ENCODE data around the gene TBC1D4. TPM values are rescaled to one million over a fixed set of nuclear protein-coding genes. Genes with fewer than 3 reads are reported as not detected.

Gene TBC1D4
- total RNA-seq, 1 donor from 2014 or later: 47.1 TPM

DNA sequence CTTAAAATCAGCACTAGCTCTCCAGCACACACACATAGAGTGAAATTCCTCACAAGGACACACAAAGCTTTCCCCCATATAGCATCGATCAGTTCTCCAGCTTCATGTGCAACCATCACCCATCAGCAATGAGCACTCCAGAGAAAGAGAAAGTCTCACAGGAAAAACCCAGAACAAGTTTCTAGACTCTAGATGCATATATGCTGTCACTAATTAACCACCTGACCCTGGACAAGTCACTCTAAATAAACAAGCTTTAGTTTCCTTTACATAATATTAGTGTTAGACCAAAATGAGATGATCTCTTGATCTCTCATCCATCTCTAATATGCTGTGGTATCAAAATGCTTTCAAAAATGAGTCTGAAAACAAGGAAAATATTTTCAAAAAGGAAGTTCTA lies 81.2 kb downstream of the TBC1D4 start:
- no peak overlapping the region for H3K4me3 Mint-ChIP-seq
- no peaks in the 10 kb centered on the region for H3K27me3 Mint-ChIP-seq
- peaks cover 11% of the 10 kb centered on the region for H3K36me3 Mint-ChIP-seq
- DNase-seq (ENCODE audit: extremely low spot score, unreplicated experiment): no peak
- peaks cover 22% of the 10 kb centered on the region for H3K9me3 Mint-ChIP-seq
- H3K27ac Mint-ChIP-seq: no peak overlapping the region
- TF ChIP-seq, protein P1, sequence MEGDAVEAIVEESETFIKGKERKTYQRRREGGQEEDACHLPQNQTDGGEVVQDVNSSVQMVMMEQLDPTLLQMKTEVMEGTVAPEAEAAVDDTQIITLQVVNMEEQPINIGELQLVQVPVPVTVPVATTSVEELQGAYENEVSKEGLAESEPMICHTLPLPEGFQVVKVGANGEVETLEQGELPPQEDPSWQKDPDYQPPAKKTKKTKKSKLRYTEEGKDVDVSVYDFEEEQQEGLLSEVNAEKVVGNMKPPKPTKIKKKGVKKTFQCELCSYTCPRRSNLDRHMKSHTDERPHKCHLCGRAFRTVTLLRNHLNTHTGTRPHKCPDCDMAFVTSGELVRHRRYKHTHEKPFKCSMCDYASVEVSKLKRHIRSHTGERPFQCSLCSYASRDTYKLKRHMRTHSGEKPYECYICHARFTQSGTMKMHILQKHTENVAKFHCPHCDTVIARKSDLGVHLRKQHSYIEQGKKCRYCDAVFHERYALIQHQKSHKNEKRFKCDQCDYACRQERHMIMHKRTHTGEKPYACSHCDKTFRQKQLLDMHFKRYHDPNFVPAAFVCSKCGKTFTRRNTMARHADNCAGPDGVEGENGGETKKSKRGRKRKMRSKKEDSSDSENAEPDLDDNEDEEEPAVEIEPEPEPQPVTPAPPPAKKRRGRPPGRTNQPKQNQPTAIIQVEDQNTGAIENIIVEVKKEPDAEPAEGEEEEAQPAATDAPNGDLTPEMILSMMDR (conservative IDR thresholded peaks at IDR 0.05): no peak
- H3K4me1 Mint-ChIP-seq (ENCODE audit: unreplicated experiment): peaks cover 31% of the 10 kb centered on the region

DNA sequence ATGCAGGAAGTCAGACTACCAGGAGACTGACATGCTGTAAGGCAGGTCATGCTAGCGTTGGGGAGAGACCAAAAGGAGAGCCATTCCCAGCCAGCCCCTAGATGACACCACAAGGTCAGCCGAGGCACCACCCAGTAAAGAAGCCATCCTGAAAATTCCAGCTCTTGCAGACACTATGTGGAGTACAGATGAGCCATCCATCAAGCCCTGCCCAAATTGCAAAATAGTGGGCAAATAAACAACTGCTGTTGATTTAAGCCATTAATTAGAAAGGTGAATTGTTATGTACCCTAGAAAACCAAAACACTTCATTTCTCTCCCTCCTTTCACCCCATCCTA lies 82.1 kb downstream of the TBC1D4 start:
- Mint-ChIP-seq H3K4me3 (no peak overlapping the region), H3K9me3 (peaks cover 22% of the 10 kb centered on the region)

DNA sequence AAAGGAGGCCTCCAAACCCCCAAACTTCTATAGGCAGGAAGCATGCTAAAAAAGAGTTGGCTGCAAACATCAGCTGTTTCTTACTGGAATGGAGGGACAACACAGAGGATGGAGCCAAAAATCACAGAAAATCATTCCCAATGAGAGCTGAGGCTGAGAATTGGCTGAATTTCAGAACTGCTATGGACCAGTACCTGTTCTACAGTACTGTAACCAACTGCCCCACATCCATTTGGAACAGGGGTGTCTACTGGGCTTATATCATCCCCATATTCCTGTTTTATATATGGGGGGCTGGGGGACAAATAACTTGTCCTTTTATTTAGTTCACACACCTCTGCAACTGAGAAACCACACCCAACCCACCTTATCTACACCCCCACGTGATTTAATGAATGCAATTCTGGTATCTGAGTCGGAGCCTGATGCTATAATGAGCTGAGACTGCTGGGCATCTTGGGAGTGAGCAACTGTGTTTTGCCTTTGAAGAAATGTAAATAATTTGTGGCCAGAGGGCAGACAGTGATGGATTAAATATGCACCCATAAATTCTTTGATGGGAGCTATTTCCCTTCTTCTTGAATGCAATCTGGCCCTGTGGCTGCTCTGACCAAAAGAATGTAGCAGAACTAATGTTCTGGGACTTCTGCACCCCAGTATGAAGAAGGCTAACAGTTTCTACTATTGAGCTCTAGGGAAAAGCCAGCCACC lies 82.6 kb downstream of the TBC1D4 start:
- H3K27me3 Mint-ChIP-seq: no peaks in the 10 kb centered on the region

More for the DNA sequence above, 82.1 kb downstream of the TBC1D4 start:
- peaks cover 11% of the 10 kb centered on the region for H3K36me3 Mint-ChIP-seq
- no peak for DNase-seq (ENCODE audit: extremely low spot score, unreplicated experiment)
- no peaks in the 10 kb centered on the region for H3K27me3 Mint-ChIP-seq
- no peak overlapping the region for H3K27ac Mint-ChIP-seq
- peaks cover 28% of the 10 kb centered on the region for H3K4me1 Mint-ChIP-seq (ENCODE audit: unreplicated experiment)
- TF ChIP-seq, protein P1 (conservative IDR thresholded peaks at IDR 0.05): no peak

DNA sequence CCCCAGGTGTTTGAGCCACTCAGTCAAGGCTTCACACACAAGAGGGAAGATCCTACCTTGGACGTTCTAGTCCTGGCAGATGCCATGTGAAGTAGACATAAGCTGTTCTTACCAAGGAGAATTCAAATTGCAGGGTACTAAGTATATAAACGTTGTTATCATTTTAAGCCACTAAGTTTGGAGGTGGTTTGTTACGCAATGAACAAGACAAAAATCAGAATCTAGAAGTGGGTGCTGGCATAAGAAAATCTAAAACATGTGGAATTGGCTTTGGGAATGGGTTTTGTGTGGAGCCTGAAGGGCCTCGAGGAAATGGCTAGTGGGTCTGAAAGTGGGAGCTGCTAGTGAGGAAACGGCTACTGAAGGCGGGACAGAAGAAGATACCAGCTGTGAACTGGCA lies 83.9 kb downstream of the TBC1D4 start:
- H3K9me3 Mint-ChIP-seq: peaks cover 22% of the 10 kb centered on the region
- no peak overlapping the region for H3K27ac Mint-ChIP-seq
- no peak overlapping the region for H3K4me3 Mint-ChIP-seq
- TF ChIP-seq, protein P1 (conservative IDR thresholded peaks at IDR 0.05): no peak
- H3K36me3 Mint-ChIP-seq: peaks cover 11% of the 10 kb centered on the region
- H3K4me1 Mint-ChIP-seq (ENCODE audit: unreplicated experiment): peaks cover 19% of the 10 kb centered on the region
- DNase-seq (ENCODE audit: extremely low spot score, unreplicated experiment): no peak
- no peaks in the 10 kb centered on the region for H3K27me3 Mint-ChIP-seq

More for the DNA sequence above, 82.6 kb downstream of the TBC1D4 start:
- no peak for DNase-seq (ENCODE audit: extremely low spot score, unreplicated experiment)
- Mint-ChIP-seq H3K4me3 (no peak overlapping the region), H3K4me1 (ENCODE audit: unreplicated experiment) (peaks cover 26% of the 10 kb centered on the region), H3K27ac (no peak overlapping the region), H3K36me3 (peaks cover 11% of the 10 kb centered on the region), H3K9me3 (peaks cover 22% of the 10 kb centered on the region)
- TF ChIP-seq, protein P1 (conservative IDR thresholded peaks at IDR 0.05): no peak

DNA sequence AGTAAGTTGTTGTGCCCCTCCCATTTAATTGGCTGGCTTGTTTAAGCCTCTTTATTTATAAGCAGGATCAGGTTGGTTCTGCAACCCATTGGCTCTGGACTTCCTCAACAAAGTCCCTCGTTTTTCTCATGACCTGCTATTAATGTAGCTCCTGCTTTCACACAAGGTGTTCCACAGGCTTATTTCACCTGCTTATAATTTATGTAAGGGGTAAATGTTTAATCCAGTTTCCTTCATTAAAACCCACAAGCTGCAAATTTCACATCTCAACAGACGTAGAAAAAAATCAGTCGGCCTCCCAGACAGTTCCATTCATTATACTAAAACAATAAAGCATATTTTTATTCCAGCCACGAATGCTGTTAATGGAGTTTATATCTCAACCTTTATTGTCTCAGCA lies 86.1 kb downstream of the TBC1D4 start:
- Mint-ChIP-seq H3K4me3 (no peak overlapping the region), H3K4me1 (ENCODE audit: unreplicated experiment) (peaks cover 8% of the 10 kb centered on the region), H3K9me3 (peaks cover 19% of the 10 kb centered on the region), H3K27ac (no peak overlapping the region), H3K36me3 (peaks cover 11% of the 10 kb centered on the region), H3K27me3 (no peaks in the 10 kb centered on the region)
- DNase-seq (ENCODE audit: extremely low spot score, unreplicated experiment): no peak
- TF ChIP-seq, protein P1 (conservative IDR thresholded peaks at IDR 0.05): no peak

Data from type B pancreatic cell (in vitro differentiated cells).